COLO668 (cell line): ENCODE data around the gene BCL6.
A peak's percentile ranks its signal among the peaks of the same experiment; 100 is the strongest.

ENCODE experiments used
- DNase-seq: peaks from one replicate; lab custom pipeline; 2025; ENCODE audit not compliant: unreplicated experiment; lab: John Stamatoyannopoulos, UW

BCL6 gene

DNA sequence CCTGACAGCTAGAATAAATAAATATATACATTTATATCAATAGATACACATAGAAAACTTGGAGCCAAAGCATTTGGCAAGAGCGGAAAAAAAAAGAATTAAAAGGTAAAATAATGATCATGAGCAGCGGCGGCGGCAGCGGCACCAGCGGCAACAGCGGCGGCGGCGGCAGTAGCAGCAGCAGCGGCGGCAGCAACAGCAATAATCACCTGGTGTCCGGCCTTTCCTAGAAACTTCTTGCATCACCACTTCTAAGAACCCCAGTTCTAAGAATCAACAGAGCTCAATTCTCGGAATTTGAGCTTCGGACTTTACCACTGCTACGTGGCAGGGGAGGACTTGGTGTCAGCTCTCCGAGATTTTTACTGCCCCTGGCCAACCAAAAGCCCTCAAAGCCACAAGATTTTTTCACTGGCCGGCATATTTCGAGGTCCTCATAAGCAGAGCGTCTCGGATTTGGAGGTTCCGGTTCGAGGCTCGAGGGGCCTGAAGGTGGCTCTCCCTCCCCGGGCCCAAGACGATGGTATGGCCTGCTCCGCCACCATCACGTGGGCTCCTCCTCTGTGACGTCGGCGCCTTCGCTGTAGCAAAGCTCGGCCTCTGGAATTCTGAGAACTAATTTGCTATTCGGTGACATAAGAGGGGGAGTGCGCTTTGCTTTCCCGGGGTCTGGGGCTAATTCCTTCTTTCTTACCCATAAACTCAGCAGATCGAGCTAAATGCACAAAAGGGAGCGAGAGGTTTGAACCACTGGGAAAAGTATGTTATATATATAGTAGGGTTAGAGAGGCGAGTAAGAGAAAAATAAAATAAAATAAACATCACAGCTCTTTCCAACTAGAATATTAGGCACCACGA is at the start of gene BCL6:
BCL6 (minus strand) TSS at position 268 of the 858 bp plus-strand sequence. CDS start 11,775 bp downstream, outside the sequence.
- peak; percentile 82 for DNase-seq

DNA sequence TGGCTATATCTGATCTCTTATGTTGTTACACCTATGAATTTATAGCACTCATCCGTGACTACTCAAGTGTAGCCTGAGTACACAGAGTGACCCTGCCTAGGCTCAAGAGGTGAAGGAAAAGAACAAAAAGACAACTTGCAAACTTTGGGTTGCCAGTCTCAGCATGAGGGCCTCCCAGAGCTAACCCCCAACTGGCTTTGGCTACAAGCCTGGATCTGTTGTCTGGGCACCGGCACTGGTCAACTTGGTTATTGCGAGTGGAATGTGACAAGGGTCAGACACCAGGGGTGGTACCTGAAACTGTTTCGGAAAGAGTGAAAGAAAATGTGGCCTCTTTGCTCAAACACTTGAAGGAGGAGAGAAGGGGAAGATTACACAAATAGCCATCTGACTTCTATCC is 49.5 kb upstream of the BCL6 start:
- DNase-seq = no peak

DNA sequence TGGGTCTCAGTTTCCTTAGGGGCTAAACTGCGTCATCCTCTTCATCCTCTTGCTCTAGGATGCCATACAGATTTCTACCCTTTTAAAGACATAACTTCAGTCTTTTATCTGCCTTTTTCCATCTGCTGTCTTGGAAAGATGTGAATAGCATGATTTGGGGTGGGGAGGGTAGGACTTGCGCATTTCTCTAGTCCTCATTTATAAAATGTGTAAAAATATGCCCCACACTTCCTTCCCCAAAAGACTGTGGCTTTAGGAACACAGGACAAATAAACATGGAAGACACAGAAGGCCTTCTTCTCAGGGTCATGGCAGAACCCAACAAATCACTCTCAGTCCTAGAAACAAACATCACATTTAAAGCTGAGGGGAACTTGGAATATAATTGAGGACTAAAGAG is 48.4 kb upstream of the BCL6 start:
- no peak for DNase-seq

DNA sequence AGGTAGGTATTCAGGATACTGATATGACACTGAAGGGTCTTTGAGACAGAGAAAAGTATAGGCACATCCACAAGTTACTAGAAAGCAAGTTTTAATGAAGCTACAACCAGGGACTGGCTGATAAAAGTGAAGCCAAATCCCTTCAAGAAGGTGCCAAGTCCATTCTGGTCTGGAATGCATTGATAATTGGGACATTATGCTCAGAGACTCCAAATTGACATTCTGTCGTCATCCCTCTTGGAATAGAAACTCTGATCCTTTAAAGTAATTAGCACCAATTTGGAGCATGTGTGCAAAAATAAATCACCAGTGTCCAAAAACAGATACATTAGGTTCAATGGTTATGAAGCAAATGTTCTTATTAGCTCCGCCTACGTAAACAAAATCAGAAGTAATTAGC is 47.3 kb upstream of the BCL6 start:
- no peak for DNase-seq

DNA sequence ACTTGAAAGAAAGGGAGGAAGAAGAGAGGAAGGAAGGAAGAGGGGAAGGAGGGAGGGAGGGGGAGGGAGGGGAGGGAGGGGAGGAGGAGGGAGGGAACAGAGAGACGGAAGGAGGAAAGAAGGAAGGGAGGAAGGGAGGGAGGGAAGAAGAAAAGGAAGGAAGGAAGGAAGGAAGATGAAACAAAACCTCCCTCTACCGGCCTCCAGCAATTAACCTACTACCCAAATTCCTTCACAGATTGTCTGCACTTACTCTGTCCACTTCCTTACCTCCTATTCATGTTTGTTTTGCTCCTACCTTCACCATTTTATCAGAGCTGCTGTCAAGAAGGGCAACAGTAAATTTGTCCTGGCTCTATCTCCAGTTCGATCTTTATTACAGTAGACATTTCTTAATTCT is 44.6 kb upstream of the BCL6 start:
- no peak for DNase-seq

DNA sequence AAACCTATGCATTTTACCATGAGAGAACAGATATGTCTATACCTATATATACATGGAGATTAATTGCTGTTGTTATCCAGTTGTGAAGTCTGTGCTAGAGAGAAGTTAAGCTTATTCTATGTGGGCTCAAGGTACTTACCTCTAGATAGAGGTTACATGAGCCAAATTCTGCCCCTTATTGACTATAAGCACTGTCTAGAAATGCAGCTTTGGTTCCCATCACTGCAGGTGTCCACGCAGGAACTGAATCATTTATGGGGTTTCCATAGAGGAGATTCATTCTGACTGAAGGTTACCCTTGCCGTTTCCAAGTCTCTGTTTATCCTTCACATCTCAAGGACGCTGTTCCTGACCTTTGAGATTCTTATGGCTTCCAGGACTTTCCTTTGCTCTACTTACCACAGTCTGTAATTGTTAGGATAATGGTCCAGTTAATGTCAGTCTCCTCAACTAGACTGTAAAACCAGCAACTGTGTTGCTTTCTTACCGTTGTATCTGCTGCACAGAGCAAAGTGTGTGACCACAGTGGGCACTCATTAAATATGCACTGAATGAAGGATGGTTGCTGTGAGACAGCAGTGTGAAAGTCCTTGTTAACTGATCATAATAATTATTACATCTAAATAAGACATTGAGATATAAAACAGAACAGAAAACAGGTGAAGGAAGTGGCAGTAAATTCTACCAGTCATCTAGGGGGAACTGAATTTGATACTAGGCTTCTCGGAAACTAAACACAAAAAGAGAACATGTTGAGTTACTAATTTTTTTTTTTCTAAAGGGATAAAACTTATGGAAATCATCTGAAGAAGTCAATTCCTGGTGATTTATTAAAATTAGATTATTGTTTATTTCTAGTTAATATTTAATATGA is 44.0 kb upstream of the BCL6 start:
- DNase-seq = no peak

DNA sequence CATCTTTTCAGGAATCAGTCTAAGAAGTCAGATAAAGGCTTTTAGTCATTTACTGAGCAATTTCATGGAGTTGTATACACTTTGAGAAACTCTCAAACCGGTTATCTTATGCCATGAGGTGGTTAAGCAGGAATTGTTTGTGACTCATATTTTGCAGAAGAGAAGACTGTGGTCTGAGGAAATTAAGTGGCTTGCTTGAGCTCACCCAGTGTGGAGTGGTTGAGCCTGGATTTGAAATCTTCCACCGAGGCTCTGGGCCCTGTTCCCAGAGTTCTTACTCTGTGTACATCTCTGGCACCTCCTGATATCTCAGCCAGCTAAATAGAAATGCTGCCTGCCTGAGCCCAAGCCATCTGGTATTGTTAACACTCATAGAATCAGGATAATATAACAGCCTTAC is 37.8 kb upstream of the BCL6 start:
- DNase-seq = no peak

DNA sequence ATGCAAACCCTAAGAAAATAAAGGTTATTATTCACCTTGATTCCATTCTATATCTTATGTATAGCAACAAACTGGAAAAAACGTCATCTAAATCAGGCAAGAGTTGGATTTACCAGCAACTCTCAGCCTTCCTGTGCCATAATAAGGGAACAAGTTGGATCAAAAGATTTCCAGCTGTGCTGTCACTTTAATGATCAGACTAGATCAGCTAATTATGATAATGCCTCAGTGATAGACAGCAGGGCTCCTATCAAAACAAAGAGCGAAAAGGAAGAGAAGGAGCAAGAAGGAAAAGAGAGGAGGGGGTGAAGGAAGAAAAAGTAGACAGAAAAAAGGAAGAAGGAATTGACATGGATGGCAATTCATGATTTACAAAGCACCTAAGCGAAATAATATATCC is 36.7 kb upstream of the BCL6 start:
- DNase-seq = no peak

DNA sequence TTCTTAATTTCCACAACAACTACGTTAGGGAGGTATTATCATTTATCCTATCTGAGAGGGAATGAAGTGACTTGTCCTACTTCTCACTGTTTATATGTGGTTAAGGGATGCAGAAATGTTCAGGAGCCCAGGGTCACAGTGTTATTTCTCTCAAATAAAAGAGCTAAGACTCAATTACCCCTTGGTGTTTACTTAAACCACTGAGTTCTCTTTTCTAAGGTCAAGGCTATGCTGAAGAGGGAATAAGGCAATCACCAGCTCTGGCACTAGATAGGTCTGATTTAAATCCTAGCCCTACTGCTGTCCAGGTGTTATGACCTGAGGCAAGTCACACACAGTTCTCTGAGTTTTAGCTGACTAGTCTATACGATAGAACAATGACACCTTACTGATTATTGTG is 35.7 kb upstream of the BCL6 start:
- DNase-seq = no peak

DNA sequence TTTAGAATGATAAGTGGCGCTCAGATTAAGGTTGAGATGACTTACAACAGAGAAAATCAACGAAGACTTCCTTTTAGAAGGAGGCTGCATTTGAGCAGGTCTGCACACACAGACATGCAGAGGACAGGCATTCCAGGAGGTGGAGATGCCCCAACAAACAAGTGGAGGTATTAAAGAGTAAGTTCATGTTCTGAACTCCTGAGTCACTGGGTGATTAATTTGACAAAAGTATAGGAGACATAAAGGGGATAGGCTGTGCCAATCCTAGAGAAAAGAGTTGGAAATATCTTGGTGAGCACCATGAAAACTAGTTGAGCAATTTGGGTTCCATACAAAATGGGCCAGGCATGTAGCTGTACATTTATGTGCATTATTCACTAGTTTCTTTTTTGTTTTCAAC is 33.5 kb upstream of the BCL6 start:
- DNase-seq = no peak

DNA sequence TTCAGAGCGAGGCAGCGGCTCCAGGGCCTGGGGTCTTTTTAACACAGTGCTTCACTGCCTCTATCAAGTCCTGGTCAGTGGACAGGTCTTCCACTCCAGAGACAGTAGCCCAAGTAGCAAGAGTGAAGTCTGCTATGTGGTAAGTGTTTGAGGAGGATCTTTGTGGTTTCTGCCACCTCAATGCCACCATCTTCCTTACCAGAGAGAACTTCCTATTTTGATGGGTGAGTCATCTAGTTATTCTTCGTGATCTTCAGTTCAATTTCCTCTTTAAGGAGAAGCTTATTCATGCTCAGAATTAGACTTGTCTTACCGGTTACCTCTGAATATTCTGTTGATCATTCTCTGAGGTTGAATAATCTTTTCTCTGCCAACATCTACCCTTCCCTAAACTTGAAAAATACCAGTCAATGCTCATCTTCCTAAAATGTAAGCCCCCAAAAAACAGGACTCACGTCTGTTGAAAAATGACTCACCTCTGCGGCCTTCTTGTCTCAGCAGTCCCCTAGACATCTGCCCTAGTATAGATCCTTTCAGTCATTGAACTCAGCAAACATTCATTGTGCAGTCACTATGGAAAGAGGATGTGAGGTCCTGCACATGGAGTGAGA is 32.2 kb upstream of the BCL6 start:
- DNase-seq = no peak

DNA sequence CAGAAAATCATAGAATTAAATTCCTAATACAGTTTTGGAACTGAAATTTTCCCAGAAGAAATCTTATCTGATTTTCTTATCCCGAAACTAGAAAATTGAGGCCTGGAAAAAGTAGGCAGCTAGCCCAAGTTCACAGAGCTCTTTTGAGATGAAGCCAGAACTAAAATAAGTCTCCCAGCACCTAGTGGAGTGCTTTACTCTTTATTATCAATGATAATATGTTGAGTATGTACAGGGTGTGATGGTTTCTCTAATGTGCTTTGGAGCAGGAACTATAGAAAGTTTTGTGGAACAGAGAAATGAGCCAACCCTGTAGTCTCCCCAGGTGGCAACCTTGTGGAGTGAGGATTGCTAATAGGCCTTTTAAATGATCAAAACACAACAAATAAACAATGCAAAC is 30.3 kb upstream of the BCL6 start:
- DNase-seq = no peak

DNA sequence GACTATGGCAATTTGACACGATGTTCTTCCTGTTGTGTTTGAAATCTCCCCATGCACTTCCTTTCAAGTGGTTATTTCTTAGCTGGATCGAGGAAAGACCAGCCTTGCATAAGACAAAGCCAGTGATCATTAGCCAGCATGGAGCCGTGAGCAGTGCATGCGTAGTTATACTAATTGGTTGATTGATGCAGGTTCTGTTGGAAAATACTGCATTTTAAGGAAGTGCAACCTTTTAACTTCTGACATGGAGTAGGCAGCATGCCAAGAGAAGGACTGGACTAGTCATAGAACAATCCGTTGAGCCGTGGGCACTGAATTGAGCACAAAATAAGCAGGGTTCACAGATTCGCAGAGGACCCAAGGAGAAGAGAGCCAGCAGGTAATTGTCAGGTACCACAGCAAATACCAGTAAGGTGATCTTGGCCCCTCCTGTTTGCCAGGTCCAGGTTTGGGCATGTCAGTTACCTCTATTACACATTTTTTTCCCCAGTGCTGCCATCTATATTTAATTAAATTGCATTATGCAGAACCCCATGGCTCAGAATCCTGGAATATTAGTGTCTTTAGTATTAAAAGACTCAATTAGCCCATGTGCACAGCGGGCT is 29.0 kb upstream of the BCL6 start:
- DNase-seq = no peak

DNA sequence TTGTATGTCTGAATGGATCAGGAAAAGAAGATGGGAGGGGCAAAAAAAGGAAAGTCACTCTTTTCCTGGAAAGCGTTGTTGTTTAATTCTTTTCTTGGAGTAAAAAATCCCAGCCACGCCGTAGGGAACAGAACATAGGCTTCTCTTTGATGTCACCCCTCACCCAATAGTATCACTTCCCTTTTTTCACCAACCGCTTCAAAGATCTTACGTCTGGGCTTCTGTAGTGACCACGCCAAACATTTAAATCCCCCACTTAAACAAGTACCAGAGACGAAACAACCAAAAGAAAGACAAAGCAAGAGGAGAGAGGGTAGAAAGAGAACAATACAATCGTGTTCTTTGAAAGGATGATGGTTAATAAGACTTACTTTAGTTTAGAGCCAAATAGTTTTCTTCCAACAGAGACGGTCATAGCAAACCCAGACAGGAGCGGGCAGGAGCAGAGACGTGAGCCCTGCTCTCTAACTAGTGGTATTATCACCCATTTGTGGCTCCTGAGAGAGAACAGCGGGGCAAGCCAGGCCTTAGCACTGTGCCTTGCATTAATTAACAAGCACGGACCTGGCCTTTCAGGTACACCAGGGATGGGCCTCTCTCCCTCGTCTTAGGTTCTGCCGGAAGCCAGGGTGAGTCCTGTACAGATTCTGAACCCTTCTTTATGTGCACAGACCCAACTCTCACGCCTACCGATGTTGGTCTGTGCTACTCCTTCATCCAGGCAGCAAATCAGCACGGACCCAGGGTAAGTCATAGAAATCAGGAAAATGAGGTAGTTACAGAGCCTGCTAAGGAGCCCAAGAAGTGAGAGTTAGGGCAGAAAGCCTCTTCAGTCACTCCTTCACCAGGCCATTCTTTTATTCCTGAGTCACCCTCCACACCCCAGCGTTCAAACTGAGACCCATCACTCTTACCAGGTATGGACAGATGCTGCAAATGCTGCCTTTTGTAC is 28.2 kb upstream of the BCL6 start:
- no peak for DNase-seq

DNA sequence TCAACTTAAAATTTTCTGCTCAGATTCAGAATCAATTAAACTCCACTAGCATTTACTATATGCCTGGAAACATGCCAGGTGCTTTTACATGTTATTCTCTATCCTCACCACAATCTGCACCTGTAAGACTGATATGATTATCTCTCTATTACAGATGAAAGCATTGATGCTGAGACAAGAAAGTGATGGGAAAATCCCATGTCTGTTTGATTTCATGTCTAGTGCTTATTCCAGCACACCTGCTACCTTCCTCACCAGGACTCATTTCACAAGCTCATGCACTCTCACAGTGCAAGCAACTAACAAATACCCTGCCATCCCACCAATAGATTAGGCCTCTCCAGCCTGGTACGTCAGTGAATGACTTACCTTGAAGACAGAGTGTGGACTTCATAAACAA is 25.0 kb upstream of the BCL6 start:
- DNase-seq = peak; percentile 8

DNA sequence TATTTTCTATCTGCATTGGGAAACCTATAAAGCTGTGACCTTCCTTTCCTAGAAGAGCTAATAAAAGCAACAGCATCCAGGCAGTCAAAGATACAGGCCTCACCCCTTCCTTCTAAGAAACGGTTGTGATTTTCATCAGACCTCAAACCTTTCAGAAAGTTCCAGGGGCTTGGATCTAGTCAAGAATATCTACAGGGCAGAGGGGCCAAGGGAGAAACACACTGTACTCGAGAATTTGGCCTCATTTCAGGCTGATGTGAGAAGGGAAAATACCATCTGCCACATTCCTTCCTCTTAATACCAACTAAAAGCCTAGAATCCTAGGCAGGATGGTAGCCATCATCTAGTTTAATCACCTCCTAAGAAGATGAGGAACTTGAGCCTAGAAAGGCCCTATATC is 24.5 kb upstream of the BCL6 start:
- DNase-seq = no peak

DNA sequence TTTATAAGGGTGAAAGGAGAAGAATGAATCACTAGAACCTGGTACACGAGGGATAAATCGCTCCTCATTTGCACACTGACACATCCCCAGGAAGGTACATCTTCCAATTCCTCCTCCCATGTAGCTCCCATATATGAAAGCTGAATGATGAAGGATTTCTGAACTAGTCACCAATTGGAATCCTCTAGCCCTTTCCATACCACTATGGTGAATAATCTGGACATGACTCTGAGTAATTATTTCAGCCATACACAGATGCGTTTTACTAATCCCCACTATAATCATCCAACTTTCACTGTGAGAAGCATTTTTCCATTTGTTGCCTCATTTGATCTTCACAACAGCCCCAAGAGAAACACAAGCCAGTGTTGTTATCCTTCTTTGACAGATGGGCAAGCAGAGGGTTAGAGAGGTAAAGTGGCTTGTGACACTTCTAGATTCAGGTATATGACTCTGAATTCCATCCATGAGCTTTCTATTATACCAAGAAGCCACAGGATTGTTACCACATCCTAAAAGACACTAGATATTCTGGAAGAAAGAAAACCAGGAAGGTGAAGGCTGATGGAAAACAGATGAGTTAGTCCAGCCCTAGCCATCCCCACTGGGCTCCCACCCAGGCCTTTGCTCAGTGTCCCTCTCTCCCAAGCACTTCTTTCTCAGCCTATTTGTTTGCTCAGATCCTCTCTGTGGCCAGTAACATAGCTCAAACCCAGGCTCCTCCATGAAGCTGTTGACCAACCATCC is 22.2 kb upstream of the BCL6 start:
- DNase-seq = no peak

DNA sequence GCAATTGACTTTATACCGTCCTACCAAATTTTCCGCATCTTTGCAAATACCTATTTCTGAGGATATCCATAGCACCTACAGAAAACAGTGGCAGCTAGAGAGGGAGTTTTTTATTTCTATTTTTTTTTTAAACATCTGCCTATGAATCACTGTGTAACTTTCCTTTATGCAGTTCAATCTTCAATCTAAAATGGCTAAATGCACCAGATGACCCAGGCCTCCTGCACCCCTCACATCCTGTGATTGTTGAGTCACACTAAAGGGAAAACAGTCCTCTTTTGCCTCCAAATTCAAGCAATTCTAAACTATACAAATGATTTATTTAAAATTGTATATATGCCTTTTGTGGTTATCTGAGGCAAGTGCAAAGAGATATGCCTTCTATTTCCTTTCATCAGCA is 20.1 kb upstream of the BCL6 start:
- DNase-seq = no peak

DNA sequence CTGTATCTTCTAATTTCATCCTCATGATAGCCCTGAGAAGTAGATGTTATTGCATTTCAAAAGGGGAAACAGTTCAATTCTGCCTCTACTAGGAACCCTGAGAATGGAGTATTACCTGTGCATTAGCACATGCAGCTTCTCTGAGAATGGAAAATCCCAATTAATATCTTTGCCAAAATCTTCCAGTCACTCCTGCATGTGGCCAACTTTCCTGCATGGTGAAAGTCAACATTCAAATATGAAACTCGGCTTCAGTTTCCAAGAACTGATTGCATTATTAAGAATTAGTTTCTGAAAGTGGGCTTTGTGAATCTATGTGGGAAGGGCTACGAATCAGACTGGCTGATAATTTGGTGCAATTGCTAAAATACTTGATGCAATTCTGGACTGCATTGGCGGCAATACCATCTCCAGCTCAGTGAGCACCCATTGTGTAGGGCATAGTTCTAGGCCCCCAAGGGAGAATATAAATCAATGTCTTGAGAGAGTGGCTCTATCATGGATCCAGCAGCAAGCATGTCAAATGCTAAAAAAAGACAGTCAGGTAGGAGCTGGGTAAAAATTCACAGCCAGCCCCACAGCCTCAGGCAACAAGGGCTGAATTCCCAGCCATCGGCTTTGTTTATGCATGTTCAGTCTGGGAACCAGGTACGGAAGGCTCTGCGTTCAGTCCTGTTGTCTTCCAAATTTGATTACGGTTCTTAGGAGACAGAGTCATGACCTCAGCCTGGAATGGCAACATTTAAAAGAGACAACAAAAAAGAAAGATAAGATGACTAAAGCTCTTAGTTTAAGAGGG is 18.8 kb upstream of the BCL6 start:
- no peak for DNase-seq
